Panc1 (cell line): Measurements from ENCODE around the gene CFAP20DC. TPM values are rescaled to one million over a fixed set of nuclear protein-coding genes. Genes with fewer than 3 reads are reported as not detected.
"Not testable (repeated sequence)": the region's sequence is repeated elsewhere in the genome, so short reads cannot be mapped to it uniquely, and the experiment has no call there.

Experiments used
- ATAC-seq: fragments of 200-7000 bp; cut with Tn5 transposase; 2 replicates; pipeline ENCODE4 v1.9.1; 2020; ENCODE audit warnings: mild to moderate bottlenecking, moderate library complexity
- BruUV-seq: library from RNA; stranded (reverse); fragments of 400-500 nt; replicated peaks from 2 replicates; lab custom pipeline; 2021; lab: Mats Ljungman, UMichigan
- CTCF ChIA-PET: fragments of 300-600 bp; sonication (Branson Sonifier 250); formaldehyde crosslinking; loops from one replicate; lab custom pipeline; 2022; ENCODE audit warnings: antibody characterized with exemption; lab: Charles Lee
- POLR2A ChIA-PET: fragments of 300-600 bp; sonication (Branson Sonifier 250); formaldehyde crosslinking; loops from one replicate; lab custom pipeline; 2022; ENCODE audit warnings: antibody characterized with exemption; lab: Charles Lee
- DNase-seq: peaks from one replicate; pipeline ENCODE4 v3.0.0-alpha.2; 2010; ENCODE audit warnings: low read depth, low spot score
- H3K27ac ChIP-seq: 2 replicates; pipeline ENCODE4 v1.5.1; 2011; ENCODE audit warnings: mild to moderate bottlenecking, low read length, inconsistent platforms
- H3K27me3 ChIP-seq: fragments of 200-500 bp; sonication (Bioruptor generic); 2 replicates; pipeline ENCODE4 v1.6.0; 2014; ENCODE audit warnings: low read length, inconsistent platforms; ENCODE audit not compliant: control insufficient read depth, insufficient read depth
- H3K36me3 ChIP-seq: fragments of 200-500 bp; sonication (Bioruptor generic); 2 replicates; pipeline ENCODE4 v1.5.1; 2014; ENCODE audit warnings: inconsistent platforms, mild to moderate bottlenecking, low read length, moderate library complexity; ENCODE audit not compliant: control insufficient read depth, insufficient read depth
- H3K4me1 ChIP-seq: 2 replicates; pipeline ENCODE4 v1.5.1; 2011; ENCODE audit warnings: inconsistent platforms, mild to moderate bottlenecking, low read length, moderate library complexity; ENCODE audit not compliant: control insufficient read depth, insufficient read depth
- H3K4me3 ChIP-seq, 2 experiments: 2 replicates each; pipeline ENCODE4 v1.5.1; 2011 to 2012; ENCODE audit warnings: low read depth in 2 of 2, low read length in 2 of 2, mild to moderate bottlenecking in 2 of 2, inconsistent platforms in 1 of 2, moderate library complexity in 1 of 2
- H3K9me3 ChIP-seq: fragments of 200-500 bp; sonication (Bioruptor generic); 2 replicates; pipeline ENCODE4 v1.5.1; 2014; ENCODE audit warnings: low read depth, mild to moderate bottlenecking, inconsistent platforms, low read length, moderate library complexity; ENCODE audit not compliant: control insufficient read depth, insufficient read depth
- POLR2AphosphoS5 ChIP-seq: IDR thresholded peaks from 2 replicates; pipeline ENCODE4 v1.6.1; 2012; ENCODE audit warnings: mild to moderate bottlenecking, low read depth, low read length, moderate library complexity
- REST ChIP-seq, 2 experiments: IDR thresholded peaks; 2 replicates each; pipeline ENCODE4 v1.6.1; 2011 to 2012; ENCODE audit warnings: low read depth in 2 of 2, control low read depth in 1 of 2, low read length in 1 of 2, mild to moderate bottlenecking in 1 of 2, moderate library complexity in 1 of 2; ENCODE audit not compliant: insufficient read depth in 1 of 2
- SIN3A ChIP-seq: IDR thresholded peaks from 2 replicates; pipeline ENCODE4 v1.6.1; 2012; ENCODE audit warnings: low read depth, mild to moderate bottlenecking, low read length, moderate library complexity, borderline replicate concordance; ENCODE audit not compliant: insufficient read depth
- TCF7L2 ChIP-seq: IDR thresholded peaks from 2 replicates; pipeline ENCODE4 v1.6.1; 2011; ENCODE audit warnings: mild to moderate bottlenecking, low read depth, low read length, inconsistent platforms
- in situ Hi-C: cut with HindIII; loops from 2 replicates; pipeline ENCODE4 v1.10.0; 2016; ENCODE audit warnings: low sequenced_read_pairs, low pct_unique_long_range_greater_than_20kb
- intact Hi-C: fragments of 100-400 bp; cut with micrococcal nuclease; formaldehyde crosslinking; loops from one replicate; pipeline ENCODE4 v1.10.0; 2022; ENCODE audit not compliant: unreplicated experiment
- total RNA-seq: library from RNA; stranded (reverse); gene quantifications from one replicate; pipeline ENCODE4 v1.2.1, GENCODE V29; 2021; ENCODE audit not compliant: unreplicated experiment
- TF ChIP-seq, protein P1 (sequence below): fragments of 450-650 bp; IDR thresholded peaks from 2 replicates; pipeline ENCODE4 v1.5.1; 2017; ENCODE audit warnings: mild to moderate bottlenecking

Gene CFAP20DC
- total RNA-seq, 1 experiment from 2014 or later, result 4.0 TPM

GRCh38 chr3:58897646-58898045 lies 152.2 kb downstream of the CFAP20DC start:
- in situ Hi-C loops (no loop called here), intact Hi-C loops (no loop called here)
- ATAC-seq (no peak), DNase-seq (no peak)
- Histone ChIP-seq H3K4me3 (no peak overlapping the region), H3K27me3 (no peaks in the 10 kb centered on the region), H3K9me3 (no peaks in the 10 kb centered on the region), H3K36me3 (no peaks in the 10 kb centered on the region), H3K27ac (no peak overlapping the region), H3K4me1 (no peaks in the 10 kb centered on the region)
- TF ChIP-seq SIN3A (no peak), REST (IDR thresholded peaks at IDR 0.05; ENCODE audit: insufficient read depth in 1 of 2, low read depth in 2 of 2, low read length in 1 of 2) (no peak), TCF7L2 (no peak), POLR2AphosphoS5 (no peak)
- TF ChIP-seq, protein P1, sequence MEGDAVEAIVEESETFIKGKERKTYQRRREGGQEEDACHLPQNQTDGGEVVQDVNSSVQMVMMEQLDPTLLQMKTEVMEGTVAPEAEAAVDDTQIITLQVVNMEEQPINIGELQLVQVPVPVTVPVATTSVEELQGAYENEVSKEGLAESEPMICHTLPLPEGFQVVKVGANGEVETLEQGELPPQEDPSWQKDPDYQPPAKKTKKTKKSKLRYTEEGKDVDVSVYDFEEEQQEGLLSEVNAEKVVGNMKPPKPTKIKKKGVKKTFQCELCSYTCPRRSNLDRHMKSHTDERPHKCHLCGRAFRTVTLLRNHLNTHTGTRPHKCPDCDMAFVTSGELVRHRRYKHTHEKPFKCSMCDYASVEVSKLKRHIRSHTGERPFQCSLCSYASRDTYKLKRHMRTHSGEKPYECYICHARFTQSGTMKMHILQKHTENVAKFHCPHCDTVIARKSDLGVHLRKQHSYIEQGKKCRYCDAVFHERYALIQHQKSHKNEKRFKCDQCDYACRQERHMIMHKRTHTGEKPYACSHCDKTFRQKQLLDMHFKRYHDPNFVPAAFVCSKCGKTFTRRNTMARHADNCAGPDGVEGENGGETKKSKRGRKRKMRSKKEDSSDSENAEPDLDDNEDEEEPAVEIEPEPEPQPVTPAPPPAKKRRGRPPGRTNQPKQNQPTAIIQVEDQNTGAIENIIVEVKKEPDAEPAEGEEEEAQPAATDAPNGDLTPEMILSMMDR, result no peak
- CTCF ChIA-PET, result no interaction called here
- POLR2A ChIA-PET, result no interaction called here
- BruUV-seq, result no TSS peak

DNA sequence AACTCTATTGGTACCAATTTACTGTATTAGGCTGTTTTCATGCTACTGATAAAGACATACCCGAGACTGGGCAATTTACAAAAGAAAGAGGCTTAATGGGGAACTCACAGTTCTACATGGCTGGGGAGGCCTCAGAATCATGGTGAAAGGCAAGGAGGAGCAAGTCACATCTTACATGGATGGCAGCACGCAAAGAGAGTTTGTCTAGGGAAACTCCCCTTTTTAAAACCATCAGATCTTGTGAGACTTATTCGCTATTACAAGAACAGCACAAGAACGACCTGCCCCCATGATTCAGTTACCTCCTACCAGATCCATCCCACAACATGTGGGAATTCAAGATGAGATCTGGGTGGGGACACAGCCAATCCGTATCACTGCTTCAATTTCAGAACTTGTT lies 154.1 kb downstream of the CFAP20DC start:
- BruUV-seq, ATAC-seq, POLR2A ChIA-PET, intact Hi-C loops, DNase-seq, H3K4me1 ChIP-seq, H3K27me3 ChIP-seq, H3K27ac ChIP-seq, H3K4me3 ChIP-seq, in situ Hi-C loops, H3K9me3 ChIP-seq, H3K36me3 ChIP-seq, CTCF ChIA-PET: not testable (repeated sequence)

GRCh38 chr3:58892526-58892925 lies 157.3 kb downstream of the CFAP20DC start:
- H3K36me3 ChIP-seq, DNase-seq, intact Hi-C loops, H3K4me3 ChIP-seq, in situ Hi-C loops, BruUV-seq, H3K27ac ChIP-seq, H3K27me3 ChIP-seq, H3K4me1 ChIP-seq, CTCF ChIA-PET, ATAC-seq, H3K9me3 ChIP-seq, POLR2A ChIA-PET: not testable (repeated sequence)
